ENCODE data around the gene RDH8. TPM values are rescaled to one million over a fixed set of nuclear protein-coding genes. Genes with fewer than 3 reads are reported as not detected.

Gene RDH8
- total and polyA plus RNA-seq, 2 of the 8 experiments (the other 6 are each of a cell fraction or from before 2014, with no cell fraction given) = 0.38 TPM; not detected in 1

DNA sequence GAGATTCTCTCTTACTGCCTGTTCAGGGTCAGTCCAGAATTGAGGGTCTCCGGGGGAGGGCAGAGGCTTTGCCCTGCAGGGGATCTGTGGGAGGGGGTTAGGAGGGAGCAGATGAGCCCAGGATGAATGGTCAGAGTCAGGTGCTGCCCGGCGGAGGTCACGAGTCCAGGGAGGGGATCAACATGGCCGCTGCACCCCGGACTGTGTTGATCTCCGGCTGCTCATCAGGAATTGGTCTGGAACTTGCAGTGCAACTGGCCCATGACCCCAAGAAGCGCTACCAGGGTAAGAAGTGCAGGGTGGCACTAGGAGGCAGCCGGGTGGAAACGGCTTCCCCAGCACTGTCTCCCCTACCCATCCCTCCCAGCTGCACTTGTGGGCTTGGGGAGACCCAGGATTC is at the start of gene RDH8 (continued):
- TF ChIP-seq SIN3A (conservative IDR thresholded peaks at IDR 0.05 in 1 of 2, IDR thresholded peaks at IDR 0.05 in 1 of 2; ENCODE audit: low read depth in 1 of 2, low read length in 2 of 2) = no peak
- TF ChIP-seq CTCF (IDR thresholded peaks at IDR 0.05; ENCODE audit: control extremely low read depth in 1 of 3, insufficient read depth in 1 of 3, low read depth in 1 of 3, low read length in 3 of 3) = no peak
- TF ChIP-seq HDAC6 (IDR thresholded peaks at IDR 0.05; ENCODE audit: low read depth, low read length) = no peak
- TF ChIP-seq SIRT6 (IDR thresholded peaks at IDR 0.05; ENCODE audit: low read length) = no peak
- no peak for TF ChIP-seq PHF8 (conservative IDR thresholded peaks at IDR 0.05; ENCODE audit: low read depth, low read length)
- no peak for TF ChIP-seq NRF1 (IDR thresholded peaks at IDR 0.05; ENCODE audit: low read depth, low read length)
- TF ChIP-seq JUND (IDR thresholded peaks at IDR 0.05; ENCODE audit: low read length) = no peak
- no peak for TF ChIP-seq EZH2 (IDR thresholded peaks at IDR 0.05; ENCODE audit: low read depth, low read length, severe bottlenecking)
- no peak for TF ChIP-seq EP300 (IDR thresholded peaks at IDR 0.05; ENCODE audit: borderline replicate concordance in 1 of 2, low read depth in 2 of 2, low read length in 2 of 2)

Data from H1 (cell line).